ENCODE results near the gene PTPRN2.
"Not testable (repeated sequence)": the region's sequence is repeated elsewhere in the genome, so short reads cannot be mapped to it uniquely, and the experiment has no call there.

PTPRN2 gene

GRCh38 chr7:157507987-157508386 lies 1079.6 kb downstream of the PTPRN2 start:
- Mint-ChIP-seq H3K9me3 (peaks cover 19% of the 10 kb centered on the region), H3K27ac (no peak overlapping the region), H3K4me3 (no peak overlapping the region), H3K27me3 (peaks cover 29% of the 10 kb centered on the region), H3K4me1 (ENCODE audit: low read depth) (peaks cover 8% of the 10 kb centered on the region), H3K36me3 (ENCODE audit: low read depth) (no peaks in the 10 kb centered on the region)
- DNase-seq = no peak

GRCh38 chr7:157506268-157506667 lies 1081.4 kb downstream of the PTPRN2 start:
- no peaks in the 10 kb centered on the region for H3K36me3 Mint-ChIP-seq (ENCODE audit: low read depth)

GRCh38 chr7:157505646-157506045 lies 1082.0 kb downstream of the PTPRN2 start:
- Mint-ChIP-seq H3K9me3 (peaks cover 19% of the 10 kb centered on the region), H3K4me1 (ENCODE audit: low read depth) (peaks cover 26% of the 10 kb centered on the region), H3K4me3 (no peak overlapping the region), H3K36me3 (ENCODE audit: low read depth) (no peaks in the 10 kb centered on the region), H3K27ac (no peak overlapping the region), H3K27me3 (peaks cover 23% of the 10 kb centered on the region)
- DNase-seq = no peak

More at GRCh38 chr7:157506268-157506667, 1081.4 kb downstream of the PTPRN2 start:
- DNase-seq = peak; percentile 7
- peaks cover 26% of the 10 kb centered on the region for H3K4me1 Mint-ChIP-seq (ENCODE audit: low read depth)
- no peak overlapping the region for H3K4me3 Mint-ChIP-seq
- H3K27me3 Mint-ChIP-seq = peaks cover 26% of the 10 kb centered on the region
- peaks cover 19% of the 10 kb centered on the region for H3K9me3 Mint-ChIP-seq
- no peak overlapping the region for H3K27ac Mint-ChIP-seq

- H3K27me3 Mint-ChIP-seq = peaks cover 21% of the 10 kb centered on the region
- H3K9me3 Mint-ChIP-seq = peaks cover 19% of the 10 kb centered on the region
- peak overlapping the region; percentile 63 for H3K4me3 Mint-ChIP-seq
- peaks cover 26% of the 10 kb centered on the region for H3K4me1 Mint-ChIP-seq (ENCODE audit: low read depth)
- no peak for DNase-seq
- peak overlapping the region; percentile 81 for H3K27ac Mint-ChIP-seq
- H3K36me3 Mint-ChIP-seq (ENCODE audit: low read depth) = no peaks in the 10 kb centered on the region
Measured at GRCh38 chr7:157503229-157503628, 1084.4 kb downstream of the PTPRN2 start.

- Mint-ChIP-seq H3K36me3 (ENCODE audit: low read depth) (no peaks in the 10 kb centered on the region), H3K27ac (peak overlapping the region; percentile 81), H3K9me3 (peaks cover 19% of the 10 kb centered on the region), H3K4me3 (peak overlapping the region; percentile 63), H3K4me1 (ENCODE audit: low read depth) (peaks cover 26% of the 10 kb centered on the region), H3K27me3 (peaks cover 17% of the 10 kb centered on the region)
- DNase-seq = peak; percentile 68
Measured at GRCh38 chr7:157502701-157503111, 1084.9 kb downstream of the PTPRN2 start.

- no peak overlapping the region for H3K27ac Mint-ChIP-seq
- H3K9me3 Mint-ChIP-seq = peaks cover 14% of the 10 kb centered on the region
Measured at GRCh38 chr7:157501581-157501980, 1086.0 kb downstream of the PTPRN2 start.

GRCh38 chr7:157500989-157501540 lies 1086.6 kb downstream of the PTPRN2 start:
- DNase-seq; H3K36me3 Mint-ChIP-seq (ENCODE audit: low read depth); H3K27me3 Mint-ChIP-seq; H3K4me3 Mint-ChIP-seq; H3K27ac Mint-ChIP-seq: not testable (repeated sequence)
- Mint-ChIP-seq H3K4me1 (ENCODE audit: low read depth) (peaks cover 32% of the 10 kb centered on the region), H3K9me3 (peaks cover 13% of the 10 kb centered on the region)

More at GRCh38 chr7:157501581-157501980, 1086.0 kb downstream of the PTPRN2 start:
- peak; percentile 41 for DNase-seq
- Mint-ChIP-seq H3K36me3 (ENCODE audit: low read depth) (no peaks in the 10 kb centered on the region), H3K4me3 (no peak overlapping the region), H3K27me3 (peaks cover 6% of the 10 kb centered on the region), H3K4me1 (ENCODE audit: low read depth) (peaks cover 26% of the 10 kb centered on the region)

GRCh38 chr7:157500171-157500960 lies 1087.3 kb downstream of the PTPRN2 start:
- Mint-ChIP-seq H3K9me3 (peaks cover 6% of the 10 kb centered on the region), H3K36me3 (ENCODE audit: low read depth) (no peaks in the 10 kb centered on the region), H3K4me3 (no peak overlapping the region)

GRCh38 chr7:157499835-157500153 lies 1087.8 kb downstream of the PTPRN2 start:
- H3K4me3 Mint-ChIP-seq = no peak overlapping the region
- H3K27ac Mint-ChIP-seq = no peak overlapping the region
- DNase-seq = no peak
- H3K27me3 Mint-ChIP-seq = no peaks in the 10 kb centered on the region
- no peaks in the 10 kb centered on the region for H3K36me3 Mint-ChIP-seq (ENCODE audit: low read depth)
- H3K4me1 Mint-ChIP-seq (ENCODE audit: low read depth) = peaks cover 43% of the 10 kb centered on the region
- peaks cover under 1% of the 10 kb centered on the region for H3K9me3 Mint-ChIP-seq

More at GRCh38 chr7:157500171-157500960, 1087.3 kb downstream of the PTPRN2 start:
- Mint-ChIP-seq H3K27me3 (no peaks in the 10 kb centered on the region), H3K27ac (no peak overlapping the region), H3K4me1 (ENCODE audit: low read depth) (peaks cover 38% of the 10 kb centered on the region)
- peak; percentile 27 for DNase-seq

- Mint-ChIP-seq H3K4me3 (no peak overlapping the region), H3K9me3 (no peaks in the 10 kb centered on the region), H3K4me1 (ENCODE audit: low read depth) (peaks cover 49% of the 10 kb centered on the region), H3K27me3 (peaks cover under 1% of the 10 kb centered on the region), H3K36me3 (ENCODE audit: low read depth) (no peaks in the 10 kb centered on the region), H3K27ac (no peak overlapping the region)
- DNase-seq = peak; percentile 28
Measured at GRCh38 chr7:157499121-157499834, 1088.3 kb downstream of the PTPRN2 start.

- Mint-ChIP-seq H3K4me1 (ENCODE audit: low read depth) (peaks cover 53% of the 10 kb centered on the region), H3K36me3 (ENCODE audit: low read depth) (no peaks in the 10 kb centered on the region), H3K27me3 (peaks cover 7% of the 10 kb centered on the region), H3K9me3 (no peaks in the 10 kb centered on the region), H3K27ac (no peak overlapping the region), H3K4me3 (no peak overlapping the region)
- peak; percentile 24 for DNase-seq
Measured at GRCh38 chr7:157498657-157499056, 1089.0 kb downstream of the PTPRN2 start.

- no peak overlapping the region for H3K4me3 Mint-ChIP-seq
- no peak overlapping the region for H3K27ac Mint-ChIP-seq
- H3K4me1 Mint-ChIP-seq (ENCODE audit: low read depth) = peaks cover 47% of the 10 kb centered on the region
- peak; percentile 26 for DNase-seq
- peaks cover 14% of the 10 kb centered on the region for H3K27me3 Mint-ChIP-seq
- H3K9me3 Mint-ChIP-seq = no peaks in the 10 kb centered on the region
- H3K36me3 Mint-ChIP-seq (ENCODE audit: low read depth) = no peaks in the 10 kb centered on the region
Measured at GRCh38 chr7:157497744-157498651, 1089.6 kb downstream of the PTPRN2 start.

GRCh38 chr7:157497367-157497743 lies 1090.3 kb downstream of the PTPRN2 start:
- no peak overlapping the region for H3K27ac Mint-ChIP-seq
- peaks cover 20% of the 10 kb centered on the region for H3K27me3 Mint-ChIP-seq
- DNase-seq = peak; percentile 22
- H3K9me3 Mint-ChIP-seq = peaks cover 2% of the 10 kb centered on the region
- no peak overlapping the region for H3K4me3 Mint-ChIP-seq
- peaks cover 41% of the 10 kb centered on the region for H3K4me1 Mint-ChIP-seq (ENCODE audit: low read depth)
- H3K36me3 Mint-ChIP-seq (ENCODE audit: low read depth) = no peaks in the 10 kb centered on the region

All from activated T-cell treated with anti-CD3 and anti-CD28 coated beads, Interleukin-2, amount 50 U/mL, for 24 hours (primary cell).